HepG2 (cell line): ENCODE measurements around the gene CPT1C. TPM values are rescaled to one million over a fixed set of nuclear protein-coding genes. Genes with fewer than 3 reads are reported as not detected.
A peak's percentile ranks its signal among the peaks of the same experiment; 100 is the strongest.

Experiments
- ATAC-seq: fragments of 200-7000 bp; cut with Tn5 transposase; 3 replicates; pipeline ENCODE4 v1.9.1; 2020; ENCODE audit warnings: mild to moderate bottlenecking, moderate library complexity
- BruUV-seq: library from RNA; stranded (reverse); fragments of 400-500 nt; replicated peaks from 2 replicates; lab custom pipeline; 2021; lab: Mats Ljungman, UMichigan
- CTCF ChIA-PET: fragments of 300-600 bp; formaldehyde crosslinking; extraction: SDS; loops from one replicate; lab custom pipeline; 2021; ENCODE audit warnings: low total read pairs, inconsistent platforms, low intra/inter-chr PET ratio; lab: Yijun Ruan, JAX
- POLR2A ChIA-PET: fragments of 350-600 bp; sonication (Branson Sonifier 250); formaldehyde crosslinking; loops from one replicate; lab custom pipeline; 2020; ENCODE audit warnings: antibody characterized with exemption, inconsistent platforms; lab: Yijun Ruan, JAX
- DNase-seq: peaks from one replicate; pipeline ENCODE4 v3.0.0-alpha.2; 2015; ENCODE audit warnings: low spot score
- FAIRE-seq: peaks from 3 replicates; lab custom pipeline; 2011; peaks lifted over from hg19 to GRCh38; lab: Jason Lieb, UNC
- H2AFZ ChIP-seq: one replicate; pipeline ENCODE4 v1.6.1; 2011; ENCODE audit warnings: low read length, inconsistent platforms
- H3K27ac ChIP-seq: fragments of 300-600 bp; 3 replicates; pipeline ENCODE4 v1.8.0; 2011; ENCODE audit warnings: mixed run types, mild to moderate bottlenecking, mixed read lengths, low read length, inconsistent platforms; ENCODE audit not compliant: insufficient read depth; ENCODE audit errors: extremely low read length
- H3K27me3 ChIP-seq, 2 experiments: fragments of 200-600 bp in 1 of 2; 2 replicates in 1 of 2; 3 replicates in 1 of 2; pipeline versions ENCODE4 v1.6.0 to v1.8.0; 2011; ENCODE audit warnings: low read length in 2 of 2, mild to moderate bottlenecking in 2 of 2, moderate library complexity in 2 of 2, inconsistent platforms in 1 of 2; ENCODE audit not compliant: insufficient read depth in 2 of 2, control insufficient read depth in 1 of 2
- H3K36me3 ChIP-seq, 2 experiments: fragments of 200-600 bp in 1 of 2; replicated peaks in 1 of 2; 2 replicates in 1 of 2; 3 replicates in 1 of 2; pipeline versions ENCODE4 v1.5.1 to v1.8.0; 2011; ENCODE audit warnings: low read length in 2 of 2, inconsistent platforms in 1 of 2; ENCODE audit not compliant: insufficient read depth in 2 of 2, control insufficient read depth in 1 of 2
- H3K4me1 ChIP-seq: 2 replicates; pipeline ENCODE4 v1.5.1; 2012; ENCODE audit warnings: low read length, inconsistent platforms; ENCODE audit not compliant: insufficient read depth
- H3K4me2 ChIP-seq: 2 replicates; pipeline ENCODE4 v1.6.0; 2011; ENCODE audit warnings: low read depth, low read length, inconsistent platforms
- H3K4me3 ChIP-seq, 3 experiments: fragments of 200-600 bp in 1 of 3; sonication (generic), shearing (Covaris generic) in 1 of 3; replicated peaks in 1 of 3; 2 replicates each; pipeline ENCODE4 v1.5.1; 2011 to 2016; ENCODE audit warnings: low read length in 3 of 3, inconsistent platforms in 2 of 3, low read depth in 2 of 3, mild to moderate bottlenecking in 2 of 3, control low read depth in 1 of 3, mixed read lengths in 1 of 3; ENCODE audit not compliant: insufficient read depth in 1 of 3
- H3K79me2 ChIP-seq: one replicate; pipeline ENCODE4 v1.6.1; 2011; ENCODE audit warnings: low read length, inconsistent platforms; ENCODE audit not compliant: insufficient read depth
- H3K9ac ChIP-seq: 2 replicates; pipeline ENCODE4 v1.6.0; 2011; ENCODE audit warnings: mild to moderate bottlenecking, low read depth, low read length, inconsistent platforms; ENCODE audit not compliant: insufficient read depth
- H3K9me3 ChIP-seq: 2 replicates; pipeline ENCODE4 v1.5.1; 2012; ENCODE audit warnings: mild to moderate bottlenecking, low read length
- H4K20me1 ChIP-seq: 2 replicates; pipeline ENCODE4 v1.6.0; 2011; ENCODE audit warnings: inconsistent platforms, mild to moderate bottlenecking, low read length, moderate library complexity; ENCODE audit not compliant: insufficient read depth
- AGO2 ChIP-seq: fragments of 200-400 bp; formaldehyde crosslinking; optimal IDR thresholded peaks from 2 replicates; pipeline ENCODE3; 2017; ENCODE audit warnings: mild to moderate bottlenecking, low read depth, low read length, moderate library complexity
- HMG20A ChIP-seq: IDR thresholded peaks from 2 replicates; pipeline ENCODE4 v1.6.1; 2016; ENCODE audit warnings: borderline replicate concordance
- KAT7 ChIP-seq: IDR thresholded peaks from 2 replicates; pipeline ENCODE4 v1.6.1; 2018; ENCODE audit warnings: borderline replicate concordance, missing compliant biosample characterization
- NBN ChIP-seq: fragments of 450-650 bp; conservative IDR thresholded peaks from 2 replicates; pipeline ENCODE4 v1.6.1; 2017
- RBFOX2 ChIP-seq: fragments of 200-400 bp; formaldehyde crosslinking; IDR thresholded peaks from 2 replicates; pipeline ENCODE4 v1.6.1; 2017; ENCODE audit warnings: low read depth, mild to moderate bottlenecking, low read length
- RBM22 ChIP-seq: fragments of 200-400 bp; formaldehyde crosslinking; optimal IDR thresholded peaks from 2 replicates; pipeline ENCODE3; 2017; ENCODE audit warnings: mild to moderate bottlenecking, low read length, moderate library complexity
- TCF7 ChIP-seq: sonication (generic); IDR thresholded peaks from 2 replicates; pipeline ENCODE4 v1.6.1; 2016; ENCODE audit warnings: antibody characterized with exemption, low read depth
- ZBTB7B ChIP-seq: sonication (generic); formaldehyde crosslinking; IDR thresholded peaks from 2 replicates; pipeline ENCODE4 v1.4.0; 2020; ENCODE audit warnings: missing genetic modification reagents
- ZNF362 ChIP-seq: sonication (generic); formaldehyde crosslinking; IDR thresholded peaks from 2 replicates; pipeline ENCODE4 v1.4.0; 2020; ENCODE audit warnings: missing genetic modification reagents, mild to moderate bottlenecking, borderline replicate concordance
- WGBS: methylation state at CpG from one replicate; pipeline ENCODE4 v1.1.6; 2017; ENCODE audit warnings: low lambda C conversion rate; 5-methylcytosine and 5-hydroxymethylcytosine counted together
- in situ Hi-C: cut with HindIII; loops from 2 replicates; pipeline ENCODE4 v1.10.0; 2017; ENCODE audit warnings: low pct_unique_long_range_greater_than_20kb; ENCODE audit not compliant: extremely low pct_ligation_motif_present
- intact Hi-C: fragments of 100-400 bp; cut with micrococcal nuclease; formaldehyde crosslinking; loops from one replicate; pipeline ENCODE4 v1.10.0; 2022; ENCODE audit not compliant: unreplicated experiment
- polyA plus RNA-seq, 8 experiments: library from polyadenylated mRNA; depleted of rRNA in 3 of 8; stranded (reverse) in 7 of 8; unstranded in 1 of 8; fragments of >200 nt; fragmentation: Illumina TruSeq in 4 of 8; extraction: Trizol in 4 of 8; gene quantifications; 2 replicates each; pipeline versions ENCODE4 v1.2.1 to v1.2.3, GENCODE V29; 2011 to 2016; ENCODE audit warnings: low read depth in 4 of 8, missing spikeins in 1 of 8, mixed read lengths in 1 of 8; ENCODE audit not compliant: insufficient read depth in 1 of 8
- total RNA-seq, 5 experiments: library from RNA; depleted of rRNA; stranded (reverse); fragments of >200 nt; fragmentation: Illumina TruSeq; extraction: Trizol; gene quantifications; 2 replicates each; pipeline ENCODE4 v1.2.3, GENCODE V29; 2016; ENCODE audit warnings: low read depth in 1 of 5
- TF ChIP-seq, protein P1 (sequence below): sonication (generic); formaldehyde crosslinking; IDR thresholded peaks from 2 replicates; pipeline ENCODE4 v1.4.0; 2020; ENCODE audit warnings: missing genetic modification reagents
- TF ChIP-seq, protein P2 (sequence below): sonication (generic); formaldehyde crosslinking; IDR thresholded peaks from 2 replicates; pipeline ENCODE4 v1.5.1; 2020; ENCODE audit warnings: missing genetic modification reagents, mild to moderate bottlenecking, borderline replicate concordance

CPT1C gene
- total and polyA plus RNA-seq, 2 of the 13 experiments (the other 11 are each of a cell fraction or from before 2014, with no cell fraction given), result 0.18 TPM; not detected in 1

DNA sequence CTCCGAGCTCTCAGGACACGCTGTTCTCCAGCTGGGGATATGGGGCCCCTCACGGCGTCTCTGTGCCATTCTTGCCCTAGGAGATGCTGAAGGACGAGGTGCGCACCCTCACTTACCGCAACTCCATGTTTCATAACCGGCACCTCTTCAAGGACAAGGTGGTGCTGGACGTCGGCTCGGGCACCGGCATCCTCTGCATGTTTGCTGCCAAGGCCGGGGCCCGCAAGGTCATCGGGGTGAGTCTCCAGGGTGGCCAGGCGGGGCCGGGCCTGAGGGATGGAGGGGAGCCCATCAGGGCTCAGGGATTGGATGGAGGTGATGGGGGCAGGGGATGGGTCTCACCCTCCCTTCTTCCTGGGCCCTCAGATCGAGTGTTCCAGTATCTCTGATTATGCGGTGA lies 9.1 kb upstream of the CPT1C start:
- H3K4me3 ChIP-seq, result no peak overlapping the region
- TF ChIP-seq, protein P1, sequence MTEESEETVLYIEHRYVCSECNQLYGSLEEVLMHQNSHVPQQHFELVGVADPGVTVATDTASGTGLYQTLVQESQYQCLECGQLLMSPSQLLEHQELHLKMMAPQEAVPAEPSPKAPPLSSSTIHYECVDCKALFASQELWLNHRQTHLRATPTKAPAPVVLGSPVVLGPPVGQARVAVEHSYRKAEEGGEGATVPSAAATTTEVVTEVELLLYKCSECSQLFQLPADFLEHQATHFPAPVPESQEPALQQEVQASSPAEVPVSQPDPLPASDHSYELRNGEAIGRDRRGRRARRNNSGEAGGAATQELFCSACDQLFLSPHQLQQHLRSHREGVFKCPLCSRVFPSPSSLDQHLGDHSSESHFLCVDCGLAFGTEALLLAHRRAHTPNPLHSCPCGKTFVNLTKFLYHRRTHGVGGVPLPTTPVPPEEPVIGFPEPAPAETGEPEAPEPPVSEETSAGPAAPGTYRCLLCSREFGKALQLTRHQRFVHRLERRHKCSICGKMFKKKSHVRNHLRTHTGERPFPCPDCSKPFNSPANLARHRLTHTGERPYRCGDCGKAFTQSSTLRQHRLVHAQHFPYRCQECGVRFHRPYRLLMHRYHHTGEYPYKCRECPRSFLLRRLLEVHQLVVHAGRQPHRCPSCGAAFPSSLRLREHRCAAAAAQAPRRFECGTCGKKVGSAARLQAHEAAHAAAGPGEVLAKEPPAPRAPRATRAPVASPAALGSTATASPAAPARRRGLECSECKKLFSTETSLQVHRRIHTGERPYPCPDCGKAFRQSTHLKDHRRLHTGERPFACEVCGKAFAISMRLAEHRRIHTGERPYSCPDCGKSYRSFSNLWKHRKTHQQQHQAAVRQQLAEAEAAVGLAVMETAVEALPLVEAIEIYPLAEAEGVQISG (CRISPR knock-in tag), result no peak
- peak; percentile 41 for TF ChIP-seq RBM22
- peak; percentile 64 for TF ChIP-seq RBFOX2
- no peak for TF ChIP-seq ZBTB7B
- peak; percentile 82 for TF ChIP-seq AGO2
- BruUV-seq, result no TSS peak
- in situ Hi-C loops, result no loop called here
- ATAC-seq (no peak), FAIRE-seq (no peak), DNase-seq (no peak)
- intact Hi-C loops, result no loop called here
- peaks cover 42% of the 10 kb centered on the region for H4K20me1 ChIP-seq
- peaks cover 33% of the 10 kb centered on the region for H3K4me1 ChIP-seq
- peaks cover 21 to 56% of the 10 kb centered on the region in 2 experiments for H3K36me3 ChIP-seq
- no peak overlapping the region for H3K9ac ChIP-seq
- ChIA-PET CTCF (no interaction called here), POLR2A (interaction anchor here (1.6 kb wide), 1 partner anchor 186 kb away, joined by 5 read pairs; the partner anchor contains the start of gene RPS11)
- peaks cover 42% of the 10 kb centered on the region for H3K79me2 ChIP-seq
- H3K27me3 ChIP-seq, result no peaks in the 10 kb centered on the region
- WGBS, result over 99% methylated on average over 17 of the region's 19 CpGs
- no peak overlapping the region for H3K4me2 ChIP-seq
- H3K27ac ChIP-seq, result no peak overlapping the region
- no peaks in the 10 kb centered on the region for H3K9me3 ChIP-seq
- no peak overlapping the region for H2AFZ ChIP-seq

DNA sequence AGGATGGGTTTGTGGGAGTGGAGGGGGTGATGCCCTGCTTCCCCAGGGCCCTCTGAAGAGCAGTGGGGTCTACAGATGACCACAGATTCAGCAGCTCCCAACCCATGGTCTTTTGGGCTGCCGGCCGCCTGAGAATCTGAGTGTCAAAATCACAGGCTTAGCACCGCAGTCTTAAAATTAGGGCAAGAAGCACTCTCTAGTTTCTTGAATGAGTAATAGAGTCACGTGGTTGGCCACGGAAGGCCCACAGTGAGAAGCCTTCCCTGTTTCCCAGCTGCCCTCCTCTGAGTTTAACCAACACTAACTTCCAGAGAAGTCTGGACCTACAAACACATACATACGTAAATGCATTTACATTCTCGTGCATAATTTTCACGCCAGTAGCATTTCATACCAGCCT lies 8.6 kb upstream of the CPT1C start:
- no peak for TF ChIP-seq TCF7
- TF ChIP-seq ZNF362 (CRISPR knock-in tag), result no peak
- no peak for TF ChIP-seq HMG20A (CRISPR knock-in tag)
- TF ChIP-seq KAT7, result no peak
- TF ChIP-seq, protein P2, sequence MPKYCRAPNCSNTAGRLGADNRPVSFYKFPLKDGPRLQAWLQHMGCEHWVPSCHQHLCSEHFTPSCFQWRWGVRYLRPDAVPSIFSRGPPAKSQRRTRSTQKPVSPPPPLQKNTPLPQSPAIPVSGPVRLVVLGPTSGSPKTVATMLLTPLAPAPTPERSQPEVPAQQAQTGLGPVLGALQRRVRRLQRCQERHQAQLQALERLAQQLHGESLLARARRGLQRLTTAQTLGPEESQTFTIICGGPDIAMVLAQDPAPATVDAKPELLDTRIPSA, result no peak
- no peak for TF ChIP-seq NBN
- no peak overlapping the region for H3K27ac ChIP-seq
- peaks cover 21 to 60% of the 10 kb centered on the region in 2 experiments for H3K36me3 ChIP-seq
- in situ Hi-C loops (no loop called here), intact Hi-C loops (no loop called here)
- H3K9me3 ChIP-seq, result no peaks in the 10 kb centered on the region
- no peak overlapping the region for H2AFZ ChIP-seq
- peaks cover 42% of the 10 kb centered on the region for H4K20me1 ChIP-seq
- peaks cover 40% of the 10 kb centered on the region for H3K79me2 ChIP-seq
- WGBS, result over 99% methylated on average over 6 of the region's 8 CpGs
- FAIRE-seq, result no peak
- no peak for ATAC-seq
- no peak for DNase-seq
- ChIA-PET POLR2A (no interaction called here), CTCF (no interaction called here)
- no peak overlapping the region for H3K4me3 ChIP-seq
- peaks cover 33% of the 10 kb centered on the region for H3K4me1 ChIP-seq
- no TSS peak for BruUV-seq
- no peaks in the 10 kb centered on the region for H3K27me3 ChIP-seq
- no peak overlapping the region for H3K9ac ChIP-seq
- H3K4me2 ChIP-seq, result no peak overlapping the region
